Measurements from ENCODE around the gene MARK1. TPM values are rescaled to one million over a fixed set of nuclear protein-coding genes. Genes with fewer than 3 reads are reported as not detected.

The MARK1 gene
- total and polyA plus RNA-seq, 2 experiments from 2014 or later, result 11.1 to 13.6 TPM

DNA sequence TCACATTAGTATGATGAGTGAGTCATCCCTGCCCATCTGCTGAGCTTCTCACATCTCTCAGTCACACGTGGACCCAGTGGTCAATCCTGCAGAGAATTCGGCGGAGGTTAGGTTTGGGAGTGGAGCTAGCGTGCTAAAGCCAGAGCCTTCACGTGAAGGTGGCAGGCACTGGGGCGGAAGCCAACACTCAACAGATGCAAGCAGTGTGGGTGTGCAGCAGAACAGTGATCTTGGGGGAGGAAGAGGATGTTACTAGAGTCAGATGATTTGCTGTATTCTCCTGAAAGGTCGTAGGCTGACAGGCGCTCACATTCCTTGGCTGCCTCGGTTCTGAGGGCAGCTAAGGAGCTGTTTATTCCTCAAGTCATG is 168.9 kb downstream of the MARK1 start:
- Histone ChIP-seq H3F3A (replicated peaks; ENCODE audit: low read depth) (no peaks in the 10 kb centered on the region), H3K4me2 (no peak overlapping the region), H3K79me2 (replicated peaks; ENCODE audit: insufficient read depth) (no peaks in the 10 kb centered on the region), H3K4me3 (no peak overlapping the region), H2AFZ (no peak overlapping the region), H3K9me2 (ENCODE audit: insufficient read depth) (peaks cover 11% of the 10 kb centered on the region; the same call in 1 of the 2 replicates), H3K27me3 (ENCODE audit: insufficient read depth) (peaks cover 11% of the 10 kb centered on the region), H4K20me1 (replicated peaks; ENCODE audit: insufficient read depth) (no peaks in the 10 kb centered on the region), H3K4me1 (ENCODE audit: insufficient read depth) (no peaks in the 10 kb centered on the region), H3K27ac (ENCODE audit: low read depth) (no peak overlapping the region), H3K36me3 (ENCODE audit: insufficient read depth) (no peaks in the 10 kb centered on the region)
- Mint-ChIP-seq H3K4me3 (no peak overlapping the region), H3K4me1 (peaks cover 11% of the 10 kb centered on the region), H3K27me3 (ENCODE audit: insufficient read depth, low read depth, poor library complexity) (peaks cover under 1% of the 10 kb centered on the region), H3K36me3 (ENCODE audit: low read depth) (peaks cover 3% of the 10 kb centered on the region; the same call in 1 of the 3 replicates), H3K27ac (no peak overlapping the region), H3K9me3 (no peaks in the 10 kb centered on the region)
- DNase-seq (ENCODE audit: low spot score) (no peak), ATAC-seq (no peak)
- no peak for TF ChIP-seq JUNB (IDR thresholded peaks at IDR 0.05; ENCODE audit: unreplicated experiment)
- TF ChIP-seq EZH2 (IDR thresholded peaks at IDR 0.05; ENCODE audit: low read depth, unreplicated experiment), result no peak
- TF ChIP-seq, protein P1, sequence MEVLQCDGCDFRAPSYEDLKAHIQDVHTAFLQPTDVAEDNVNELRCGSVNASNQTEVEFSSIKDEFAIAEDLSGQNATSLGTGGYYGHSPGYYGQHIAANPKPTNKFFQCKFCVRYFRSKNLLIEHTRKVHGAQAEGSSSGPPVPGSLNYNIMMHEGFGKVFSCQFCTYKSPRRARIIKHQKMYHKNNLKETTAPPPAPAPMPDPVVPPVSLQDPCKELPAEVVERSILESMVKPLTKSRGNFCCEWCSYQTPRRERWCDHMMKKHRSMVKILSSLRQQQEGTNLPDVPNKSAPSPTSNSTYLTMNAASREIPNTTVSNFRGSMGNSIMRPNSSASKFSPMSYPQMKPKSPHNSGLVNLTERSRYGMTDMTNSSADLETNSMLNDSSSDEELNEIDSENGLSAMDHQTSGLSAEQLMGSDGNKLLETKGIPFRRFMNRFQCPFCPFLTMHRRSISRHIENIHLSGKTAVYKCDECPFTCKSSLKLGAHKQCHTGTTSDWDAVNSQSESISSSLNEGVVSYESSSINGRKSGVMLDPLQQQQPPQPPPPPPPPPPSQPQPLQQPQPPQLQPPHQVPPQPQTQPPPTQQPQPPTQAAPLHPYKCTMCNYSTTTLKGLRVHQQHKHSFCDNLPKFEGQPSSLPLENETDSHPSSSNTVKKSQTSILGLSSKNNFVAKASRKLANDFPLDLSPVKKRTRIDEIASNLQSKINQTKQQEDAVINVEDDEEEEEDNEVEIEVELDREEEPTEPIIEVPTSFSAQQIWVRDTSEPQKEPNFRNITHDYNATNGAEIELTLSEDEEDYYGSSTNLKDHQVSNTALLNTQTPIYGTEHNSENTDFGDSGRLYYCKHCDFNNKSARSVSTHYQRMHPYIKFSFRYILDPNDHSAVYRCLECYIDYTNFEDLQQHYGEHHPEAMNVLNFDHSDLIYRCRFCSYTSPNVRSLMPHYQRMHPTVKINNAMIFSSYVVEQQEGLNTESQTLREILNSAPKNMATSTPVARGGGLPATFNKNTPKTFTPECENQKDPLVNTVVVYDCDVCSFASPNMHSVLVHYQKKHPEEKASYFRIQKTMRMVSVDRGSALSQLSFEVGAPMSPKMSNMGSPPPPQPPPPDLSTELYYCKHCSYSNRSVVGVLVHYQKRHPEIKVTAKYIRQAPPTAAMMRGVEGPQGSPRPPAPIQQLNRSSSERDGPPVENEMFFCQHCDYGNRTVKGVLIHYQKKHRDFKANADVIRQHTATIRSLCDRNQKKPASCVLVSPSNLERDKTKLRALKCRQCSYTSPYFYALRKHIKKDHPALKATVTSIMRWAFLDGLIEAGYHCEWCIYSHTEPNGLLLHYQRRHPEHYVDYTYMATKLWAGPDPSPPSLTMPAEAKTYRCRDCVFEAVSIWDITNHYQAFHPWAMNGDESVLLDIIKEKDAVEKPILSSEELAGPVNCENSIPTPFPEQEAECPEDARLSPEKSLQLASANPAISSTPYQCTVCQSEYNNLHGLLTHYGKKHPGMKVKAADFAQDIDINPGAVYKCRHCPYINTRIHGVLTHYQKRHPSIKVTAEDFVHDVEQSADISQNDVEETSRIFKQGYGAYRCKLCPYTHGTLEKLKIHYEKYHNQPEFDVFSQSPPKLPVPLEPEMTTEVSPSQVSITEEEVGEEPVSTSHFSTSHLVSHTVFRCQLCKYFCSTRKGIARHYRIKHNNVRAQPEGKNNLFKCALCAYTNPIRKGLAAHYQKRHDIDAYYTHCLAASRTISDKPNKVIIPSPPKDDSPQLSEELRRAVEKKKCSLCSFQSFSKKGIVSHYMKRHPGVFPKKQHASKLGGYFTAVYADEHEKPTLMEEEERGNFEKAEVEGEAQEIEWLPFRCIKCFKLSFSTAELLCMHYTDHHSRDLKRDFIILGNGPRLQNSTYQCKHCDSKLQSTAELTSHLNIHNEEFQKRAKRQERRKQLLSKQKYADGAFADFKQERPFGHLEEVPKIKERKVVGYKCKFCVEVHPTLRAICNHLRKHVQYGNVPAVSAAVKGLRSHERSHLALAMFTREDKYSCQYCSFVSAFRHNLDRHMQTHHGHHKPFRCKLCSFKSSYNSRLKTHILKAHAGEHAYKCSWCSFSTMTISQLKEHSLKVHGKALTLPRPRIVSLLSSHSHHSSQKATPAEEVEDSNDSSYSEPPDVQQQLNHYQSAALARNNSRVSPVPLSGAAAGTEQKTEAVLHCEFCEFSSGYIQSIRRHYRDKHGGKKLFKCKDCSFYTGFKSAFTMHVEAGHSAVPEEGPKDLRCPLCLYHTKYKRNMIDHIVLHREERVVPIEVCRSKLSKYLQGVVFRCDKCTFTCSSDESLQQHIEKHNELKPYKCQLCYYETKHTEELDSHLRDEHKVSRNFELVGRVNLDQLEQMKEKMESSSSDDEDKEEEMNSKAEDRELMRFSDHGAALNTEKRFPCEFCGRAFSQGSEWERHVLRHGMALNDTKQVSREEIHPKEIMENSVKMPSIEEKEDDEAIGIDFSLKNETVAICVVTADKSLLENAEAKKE (CRISPR knock-in tag; IDR thresholded peaks at IDR 0.05), result no peak
- no peak for TF ChIP-seq EZH2phosphoT487 (IDR thresholded peaks at IDR 0.05; ENCODE audit: unreplicated experiment)

DNA sequence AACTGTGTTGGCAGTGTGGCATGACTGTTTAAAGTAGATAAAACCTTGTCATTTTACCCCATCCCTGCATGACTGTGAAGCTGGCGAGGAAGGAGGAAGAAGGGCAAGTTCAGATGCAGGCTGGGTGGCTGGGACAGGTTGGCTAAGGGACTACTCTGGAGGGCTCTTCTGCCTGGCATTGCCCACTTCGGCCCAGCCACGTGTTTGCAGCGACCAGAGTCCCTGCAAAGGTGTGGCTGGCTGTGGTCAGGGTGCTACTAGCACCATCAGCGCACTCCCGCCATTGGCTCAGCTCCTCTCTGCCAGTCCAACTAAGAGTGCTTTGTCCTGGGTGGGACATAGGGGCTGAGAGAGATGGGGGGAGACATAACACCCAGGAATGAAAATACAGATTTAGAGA is 169.4 kb downstream of the MARK1 start:
- H3K4me3 Mint-ChIP-seq, result no peak overlapping the region
- H3K27ac Mint-ChIP-seq, result no peak overlapping the region
- no peaks in the 10 kb centered on the region for H3K27me3 Mint-ChIP-seq (ENCODE audit: insufficient read depth, low read depth, poor library complexity)
- ATAC-seq (no peak), DNase-seq (ENCODE audit: low spot score) (no peak)
- H3K4me1 ChIP-seq (ENCODE audit: insufficient read depth), result 0 out of 2 replicates have a peak, but pooled peaks cover under 1% of the 10 kb centered on the region
- H3F3A ChIP-seq (replicated peaks; ENCODE audit: low read depth), result no peaks in the 10 kb centered on the region
- no peak overlapping the region for H3K4me3 ChIP-seq
- H2AFZ ChIP-seq, result no peak overlapping the region
- no peaks in the 10 kb centered on the region for H3K79me2 ChIP-seq (replicated peaks; ENCODE audit: insufficient read depth)
- H4K20me1 ChIP-seq (replicated peaks; ENCODE audit: insufficient read depth), result no peaks in the 10 kb centered on the region
- H3K27me3 ChIP-seq (ENCODE audit: insufficient read depth), result peaks cover 6% of the 10 kb centered on the region
- H3K9me3 Mint-ChIP-seq, result no peaks in the 10 kb centered on the region
- peaks cover 11% of the 10 kb centered on the region; the same call in 1 of the 2 replicates for H3K9me2 ChIP-seq (ENCODE audit: insufficient read depth)
- no peaks in the 10 kb centered on the region for H3K36me3 ChIP-seq (ENCODE audit: insufficient read depth)
- H3K27ac ChIP-seq (ENCODE audit: low read depth), result no peak overlapping the region
- peaks cover 15% of the 10 kb centered on the region for H3K4me1 Mint-ChIP-seq
- peaks cover 3% of the 10 kb centered on the region; the same call in 1 of the 3 replicates for H3K36me3 Mint-ChIP-seq (ENCODE audit: low read depth)
- H3K4me2 ChIP-seq, result no peak overlapping the region
- TF ChIP-seq EZH2phosphoT487 (IDR thresholded peaks at IDR 0.05; ENCODE audit: unreplicated experiment), result no peak
- TF ChIP-seq ZNF331 (CRISPR knock-in tag; IDR thresholded peaks at IDR 0.05; ENCODE audit: low read depth), result no peak
- TF ChIP-seq, protein P1 (CRISPR knock-in tag; IDR thresholded peaks at IDR 0.05), result no peak
- no peak for TF ChIP-seq NANOG (IDR thresholded peaks at IDR 0.05; ENCODE audit: borderline replicate concordance)
